ENCODE measurements around the gene KIAA0232.

DNA sequence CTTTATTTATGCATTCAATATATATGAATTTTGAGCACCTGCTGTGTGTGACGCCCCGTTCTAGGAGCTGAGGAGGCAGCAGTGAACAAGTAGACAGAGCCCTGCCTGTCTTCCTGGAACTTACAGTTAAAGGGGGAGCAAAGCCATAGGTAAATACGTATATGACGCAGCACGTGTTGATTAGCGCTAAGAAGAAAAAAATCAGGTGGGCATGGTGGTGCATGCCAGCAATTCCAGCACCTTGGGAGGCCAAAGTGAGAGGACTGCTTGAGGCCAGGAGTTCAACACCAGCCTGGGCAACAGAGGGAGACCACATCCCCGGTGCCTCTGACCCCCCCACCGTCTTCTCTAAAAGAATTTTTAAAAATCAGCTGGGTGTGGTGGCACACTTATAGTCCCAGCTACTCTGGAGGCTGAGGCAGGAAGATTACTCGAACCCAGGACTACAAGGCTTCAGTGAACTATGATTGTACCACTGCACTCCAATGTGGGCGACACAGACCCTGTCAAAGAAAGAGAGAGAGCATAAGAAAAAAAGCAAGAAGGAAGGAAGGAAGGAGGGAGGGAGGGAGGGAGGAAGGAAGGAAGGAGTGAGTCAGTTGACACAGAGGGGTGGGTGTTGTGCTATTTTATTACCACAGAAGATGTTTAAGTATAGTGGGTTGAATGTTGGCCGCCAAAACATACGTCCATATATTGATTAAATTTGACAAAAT, 5.4 kb upstream of the KIAA0232 start:
- TF ChIP-seq, protein P1, sequence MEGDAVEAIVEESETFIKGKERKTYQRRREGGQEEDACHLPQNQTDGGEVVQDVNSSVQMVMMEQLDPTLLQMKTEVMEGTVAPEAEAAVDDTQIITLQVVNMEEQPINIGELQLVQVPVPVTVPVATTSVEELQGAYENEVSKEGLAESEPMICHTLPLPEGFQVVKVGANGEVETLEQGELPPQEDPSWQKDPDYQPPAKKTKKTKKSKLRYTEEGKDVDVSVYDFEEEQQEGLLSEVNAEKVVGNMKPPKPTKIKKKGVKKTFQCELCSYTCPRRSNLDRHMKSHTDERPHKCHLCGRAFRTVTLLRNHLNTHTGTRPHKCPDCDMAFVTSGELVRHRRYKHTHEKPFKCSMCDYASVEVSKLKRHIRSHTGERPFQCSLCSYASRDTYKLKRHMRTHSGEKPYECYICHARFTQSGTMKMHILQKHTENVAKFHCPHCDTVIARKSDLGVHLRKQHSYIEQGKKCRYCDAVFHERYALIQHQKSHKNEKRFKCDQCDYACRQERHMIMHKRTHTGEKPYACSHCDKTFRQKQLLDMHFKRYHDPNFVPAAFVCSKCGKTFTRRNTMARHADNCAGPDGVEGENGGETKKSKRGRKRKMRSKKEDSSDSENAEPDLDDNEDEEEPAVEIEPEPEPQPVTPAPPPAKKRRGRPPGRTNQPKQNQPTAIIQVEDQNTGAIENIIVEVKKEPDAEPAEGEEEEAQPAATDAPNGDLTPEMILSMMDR (IDR thresholded peaks at IDR 0.05), result no peak
- TF ChIP-seq POLR2A (IDR thresholded peaks at IDR 0.05) (no peak), EP300 (IDR thresholded peaks at IDR 0.05) (no peak)
